Spleen (tissue), 7 donors: Measurements from ENCODE around the gene DOK4.

ENCODE experiments used
- POLR2AphosphoS5 ChIP-seq, 3 donors: sonication (generic); formaldehyde crosslinking; IDR thresholded peaks; one replicate each; pipeline ENCODE4 v1.5.1; 2017; ENCODE audit warnings: antibody characterized with exemption in 3 of 3
- TF ChIP-seq, protein P1 (sequence below), 11 experiments: fragments of 200-600 bp in 7 of 11; fragments of 450-650 bp in 4 of 11; sonication (generic) in 4 of 11; IDR thresholded peaks in 8 of 11; conservative IDR thresholded peaks in 3 of 11; 1 replicate in 7 of 11; 2 replicates in 4 of 11; pipeline versions ENCODE4 v1.4.0 to v1.8.0; 2016 to 2021; ENCODE audit warnings: antibody characterized with exemption in 11 of 11, inconsistent platforms in 4 of 11, mild to moderate bottlenecking in 1 of 11
- donor health status: DM: no; HTN: no; CAD: no; lungs with moderate emphysema.
- donor health status: DM: no; HTN: no; CAD: no.
- donor health status: DM: no; HTN: no; CAD: no.

DNA sequence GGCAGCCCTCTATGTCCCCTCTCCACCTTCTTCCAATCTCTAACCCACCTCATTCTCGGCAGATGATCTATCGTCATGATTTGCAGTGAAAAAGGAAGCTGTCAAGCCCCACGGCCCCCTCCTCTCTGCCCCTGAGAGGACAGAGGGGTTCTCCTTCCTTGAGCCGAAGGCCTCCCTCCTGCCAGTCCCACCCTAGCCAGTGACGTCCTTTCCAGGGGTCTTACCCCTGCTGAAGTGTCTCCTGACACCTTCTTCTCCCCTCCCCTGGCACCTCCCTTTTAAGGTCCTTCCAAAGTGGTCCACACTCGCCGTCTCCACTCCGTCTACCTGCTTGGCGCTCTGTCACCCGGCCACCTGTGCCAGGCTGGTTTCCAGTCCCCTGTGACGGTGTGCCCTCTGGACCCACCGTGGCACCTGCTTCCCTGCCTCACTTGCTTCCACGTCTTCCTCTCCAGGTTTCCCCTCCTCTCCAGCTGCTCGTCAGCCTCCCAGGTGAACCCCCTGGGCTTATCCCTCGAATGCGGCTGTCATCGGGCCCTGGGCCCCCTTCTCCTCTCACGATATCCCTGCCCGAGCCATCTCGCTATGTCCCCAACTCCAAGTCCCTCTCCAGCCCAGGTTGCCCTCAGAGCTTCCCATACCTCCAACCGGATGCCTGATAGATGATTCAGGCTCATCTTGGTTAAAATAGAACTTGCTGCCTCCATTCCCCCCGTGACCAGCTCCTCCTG is 44.4 kb upstream of the DOK4 start:
- TF ChIP-seq, protein P1, sequence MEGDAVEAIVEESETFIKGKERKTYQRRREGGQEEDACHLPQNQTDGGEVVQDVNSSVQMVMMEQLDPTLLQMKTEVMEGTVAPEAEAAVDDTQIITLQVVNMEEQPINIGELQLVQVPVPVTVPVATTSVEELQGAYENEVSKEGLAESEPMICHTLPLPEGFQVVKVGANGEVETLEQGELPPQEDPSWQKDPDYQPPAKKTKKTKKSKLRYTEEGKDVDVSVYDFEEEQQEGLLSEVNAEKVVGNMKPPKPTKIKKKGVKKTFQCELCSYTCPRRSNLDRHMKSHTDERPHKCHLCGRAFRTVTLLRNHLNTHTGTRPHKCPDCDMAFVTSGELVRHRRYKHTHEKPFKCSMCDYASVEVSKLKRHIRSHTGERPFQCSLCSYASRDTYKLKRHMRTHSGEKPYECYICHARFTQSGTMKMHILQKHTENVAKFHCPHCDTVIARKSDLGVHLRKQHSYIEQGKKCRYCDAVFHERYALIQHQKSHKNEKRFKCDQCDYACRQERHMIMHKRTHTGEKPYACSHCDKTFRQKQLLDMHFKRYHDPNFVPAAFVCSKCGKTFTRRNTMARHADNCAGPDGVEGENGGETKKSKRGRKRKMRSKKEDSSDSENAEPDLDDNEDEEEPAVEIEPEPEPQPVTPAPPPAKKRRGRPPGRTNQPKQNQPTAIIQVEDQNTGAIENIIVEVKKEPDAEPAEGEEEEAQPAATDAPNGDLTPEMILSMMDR (IDR thresholded peaks at IDR 0.05 in 8 of 11, conservative IDR thresholded peaks at IDR 0.05 in 3 of 11), result no peak
- TF ChIP-seq POLR2AphosphoS5 (IDR thresholded peaks at IDR 0.05), result no peak
